ENCODE data around the gene CCDC15. TPM values are rescaled to one million over a fixed set of nuclear protein-coding genes. Genes with fewer than 3 reads are reported as not detected.
"Not testable (repeated sequence)": the region's sequence is repeated elsewhere in the genome, so short reads cannot be mapped to it uniquely, and the experiment has no call there.

CCDC15 gene
- total RNA-seq, 1 donor from 2014 or later: 0.49 TPM

GRCh38 chr11:125001079-125001778 lies 47.2 kb downstream of the CCDC15 start:
- no peak for DNase-seq (ENCODE audit: low spot score)

GRCh38 chr11:125001849-125002248 lies 47.8 kb downstream of the CCDC15 start:
- no peak for DNase-seq (ENCODE audit: low spot score)

- DNase-seq (ENCODE audit: low spot score): no peak
Measured at GRCh38 chr11:125005491-125005890, 51.5 kb downstream of the CCDC15 start.

GRCh38 chr11:125016413-125016812 lies 62.4 kb downstream of the CCDC15 start:
- no peak for DNase-seq (ENCODE audit: low spot score)

- DNase-seq (ENCODE audit: low spot score): no peak
Measured at GRCh38 chr11:125020342-125020741, 66.3 kb downstream of the CCDC15 start.

GRCh38 chr11:125022551-125022950 lies 68.5 kb downstream of the CCDC15 start:
- no peak for DNase-seq (ENCODE audit: low spot score)

GRCh38 chr11:125025968-125026367 lies 72.0 kb downstream of the CCDC15 start:
- DNase-seq (ENCODE audit: low spot score): no peak

GRCh38 chr11:125029431-125029830 lies 75.4 kb downstream of the CCDC15 start:
- DNase-seq (ENCODE audit: low spot score): not testable (repeated sequence)

GRCh38 chr11:125036933-125037332 lies 82.9 kb downstream of the CCDC15 start:
- no peak for DNase-seq (ENCODE audit: low spot score)

GRCh38 chr11:125049164-125049792 lies 95.3 kb downstream of the CCDC15 start:
- DNase-seq (ENCODE audit: low spot score): no peak

- DNase-seq (ENCODE audit: low spot score): no peak
Measured at GRCh38 chr11:125052047-125052446, 98.0 kb downstream of the CCDC15 start.

- DNase-seq (ENCODE audit: low spot score): no peak
Measured at GRCh38 chr11:125053167-125053566, 99.2 kb downstream of the CCDC15 start.

- no peak for DNase-seq (ENCODE audit: low spot score)
Measured at GRCh38 chr11:125055107-125055715, 101.2 kb downstream of the CCDC15 start.

- not testable (repeated sequence) for DNase-seq (ENCODE audit: low spot score)
Measured at GRCh38 chr11:125056111-125056510, 102.1 kb downstream of the CCDC15 start.

GRCh38 chr11:125056931-125057692 lies 103.1 kb downstream of the CCDC15 start:
- DNase-seq (ENCODE audit: low spot score): no peak

- DNase-seq (ENCODE audit: low spot score): no peak
Measured at GRCh38 chr11:125057693-125058016, 103.7 kb downstream of the CCDC15 start.

- no peak for DNase-seq (ENCODE audit: low spot score)
Measured at GRCh38 chr11:125061281-125061680, 107.3 kb downstream of the CCDC15 start.

- DNase-seq (ENCODE audit: low spot score): no peak
Measured at GRCh38 chr11:125062218-125062930, 108.4 kb downstream of the CCDC15 start.

GRCh38 chr11:125062931-125063428 lies 109.0 kb downstream of the CCDC15 start, which contains the start of gene SLC37A2:
SLC37A2 (plus strand) TSS chr11:125063305; CDS start chr11:125063368, 63 bp downstream.
- peak; percentile 52 for DNase-seq (ENCODE audit: low spot score)

- peak; percentile 9 for DNase-seq (ENCODE audit: low spot score)
Measured at GRCh38 chr11:125063429-125064043, 109.5 kb downstream of the CCDC15 start.

- no peak for DNase-seq (ENCODE audit: low spot score)
Measured at GRCh38 chr11:125064070-125064469, 110.1 kb downstream of the CCDC15 start.
